HG02610 (cell line): ENCODE measurements around the gene PLK5.

ENCODE experiments used
- ATAC-seq: cut with Tn5 transposase; IDR thresholded peaks from one replicate; pipeline ENCODE4 v1.9.1; 2021; ENCODE audit warnings: mild to moderate bottlenecking, moderate library complexity; ENCODE audit not compliant: unreplicated experiment

Gene PLK5

DNA sequence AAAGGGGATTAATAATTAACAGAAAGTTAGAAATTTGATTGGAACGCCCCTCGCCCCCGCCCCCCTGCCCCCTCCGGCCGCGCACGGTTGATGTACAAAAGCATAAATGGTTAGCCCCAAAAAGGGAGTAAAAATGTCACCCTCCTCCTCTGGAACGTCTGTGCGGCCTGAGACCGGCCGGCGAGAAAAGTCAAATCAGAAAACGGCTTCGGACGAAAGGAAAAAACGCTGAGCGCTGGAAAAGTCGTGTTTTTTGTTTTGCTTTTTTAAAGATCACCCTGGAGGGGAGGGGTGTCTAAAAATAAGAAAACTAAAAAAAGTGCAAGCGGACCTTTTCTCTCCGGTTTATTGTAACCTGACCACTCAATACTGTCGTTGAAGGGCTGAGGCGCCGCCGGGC lies 31.1 kb downstream of the PLK5 start:
- no peak for ATAC-seq

GRCh38 chr19:1555487-1556389 lies 31.9 kb downstream of the PLK5 start:
- ATAC-seq = no peak

DNA sequence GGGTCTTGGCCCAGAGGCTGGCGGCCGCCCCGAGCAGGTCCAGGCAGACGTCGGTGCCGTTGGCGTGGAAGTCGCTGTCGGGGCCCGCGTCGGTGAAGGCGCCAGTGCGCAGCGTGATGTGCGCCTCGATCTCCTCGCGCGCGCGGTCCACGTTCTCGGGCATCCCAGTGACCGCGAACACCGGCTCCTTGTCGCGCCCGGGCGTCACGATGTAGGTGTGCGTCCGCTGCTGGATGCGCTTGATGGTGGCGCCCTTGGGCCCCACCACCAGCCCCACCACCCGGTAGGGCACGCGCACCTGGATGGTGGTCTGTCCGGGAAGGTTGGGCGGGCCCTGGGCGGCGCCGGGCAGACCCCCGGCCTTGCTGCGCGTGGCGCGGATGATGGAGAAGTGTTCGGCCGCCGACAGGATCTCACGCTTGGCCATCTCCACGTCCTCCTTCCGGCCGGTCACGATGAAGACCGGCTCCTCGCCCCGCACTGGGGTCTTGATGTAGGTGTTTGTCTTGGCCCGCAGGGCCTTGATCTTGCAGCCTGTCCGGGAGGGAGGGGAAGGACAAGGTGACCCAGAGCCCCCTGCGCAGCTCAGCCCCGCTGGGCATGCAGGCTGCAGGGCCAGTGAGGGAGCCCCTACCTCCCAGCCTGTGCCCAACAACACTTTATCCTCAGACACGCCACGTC lies 32.7 kb downstream of the PLK5 start:
- no peak for ATAC-seq

- no peak for ATAC-seq
Measured at GRCh38 chr19:1558552-1558951, 34.7 kb downstream of the PLK5 start.

GRCh38 chr19:1560286-1560882 lies 36.5 kb downstream of the PLK5 start:
- no peak for ATAC-seq

DNA sequence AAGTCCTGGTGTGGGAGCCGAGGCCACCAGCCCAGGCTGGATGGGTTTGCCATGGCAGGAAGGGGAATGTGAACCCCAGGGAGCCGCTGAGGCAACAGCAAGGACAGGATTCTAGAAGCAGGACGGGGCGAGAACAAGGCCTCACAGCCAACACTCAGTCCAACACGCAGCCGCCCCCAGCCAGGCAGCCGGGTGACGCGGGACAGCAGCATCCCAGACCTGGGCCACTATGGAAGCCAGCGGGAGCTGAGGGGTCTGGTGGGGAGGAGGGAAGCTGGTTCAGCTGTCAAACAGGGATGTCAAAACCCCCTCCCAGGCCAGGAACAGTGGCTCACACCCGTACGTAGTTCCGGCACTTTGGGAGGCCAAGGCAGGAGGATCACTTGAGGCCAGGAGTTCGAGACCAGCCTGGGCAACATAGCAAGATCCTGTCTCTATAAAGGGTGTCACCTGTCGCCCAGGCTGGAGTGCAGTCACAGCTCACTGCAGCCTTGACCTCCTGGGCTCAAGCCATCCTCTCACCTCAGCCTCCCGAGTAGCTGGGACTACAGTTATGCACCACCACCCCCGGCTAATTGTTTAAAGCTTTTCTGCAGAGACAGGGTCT lies 37.5 kb downstream of the PLK5 start:
- ATAC-seq = no peak

DNA sequence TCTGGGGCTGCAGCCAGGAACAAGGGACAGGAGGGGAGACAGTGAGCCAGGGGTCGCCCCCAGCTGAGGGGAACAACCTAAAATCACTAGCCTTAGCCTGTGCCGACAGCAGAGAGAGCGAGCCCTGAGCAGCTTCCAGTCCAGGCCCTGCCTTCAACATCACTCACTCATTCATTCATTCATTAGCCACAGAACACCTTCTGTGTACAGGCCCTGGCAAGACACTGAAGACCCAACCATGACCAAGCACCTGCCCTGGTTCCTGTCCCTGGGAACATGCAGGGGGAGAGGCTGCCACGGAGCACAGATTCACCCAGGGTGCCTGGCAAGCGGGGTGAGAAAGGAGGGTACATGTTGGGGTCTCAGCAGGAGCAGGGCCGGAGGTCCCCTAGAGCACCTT lies 39.4 kb downstream of the PLK5 start:
- ATAC-seq = no peak

DNA sequence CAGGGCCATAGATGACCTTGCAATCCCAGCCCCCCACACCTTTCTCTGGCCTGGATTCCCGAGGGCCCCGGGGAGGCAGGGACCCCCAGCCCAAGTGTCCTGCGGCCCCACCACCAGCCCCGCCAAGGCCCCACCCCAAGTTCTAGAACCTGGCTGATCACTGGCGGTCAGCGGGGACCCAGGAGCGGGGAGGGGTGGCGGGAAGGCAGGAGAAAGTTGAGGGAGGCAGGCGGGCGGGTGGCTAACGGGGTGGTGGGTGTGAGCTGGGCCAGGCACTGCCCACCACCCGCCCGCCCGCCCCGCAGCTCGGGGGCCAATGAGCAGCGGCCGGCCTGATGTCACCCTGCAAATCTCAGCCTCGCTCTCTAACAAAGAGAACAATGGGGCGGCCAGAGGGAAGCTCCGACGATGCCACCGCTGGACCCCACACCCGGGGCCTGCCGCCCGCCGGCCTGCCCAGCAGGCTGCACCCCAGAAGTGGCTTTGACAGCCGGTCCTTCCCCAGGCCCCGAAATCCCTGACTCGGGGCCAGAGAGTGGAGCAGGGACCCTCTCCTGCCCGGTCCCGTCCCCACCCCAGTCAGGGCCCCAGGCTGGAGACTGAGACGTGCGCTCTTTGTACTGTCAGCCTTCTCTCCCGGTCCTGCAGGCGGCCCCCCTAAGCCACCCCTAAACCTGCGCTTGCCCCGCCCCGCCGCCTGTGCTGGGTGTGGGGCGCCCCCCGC lies 42.7 kb downstream of the PLK5 start:
- ATAC-seq = no peak

DNA sequence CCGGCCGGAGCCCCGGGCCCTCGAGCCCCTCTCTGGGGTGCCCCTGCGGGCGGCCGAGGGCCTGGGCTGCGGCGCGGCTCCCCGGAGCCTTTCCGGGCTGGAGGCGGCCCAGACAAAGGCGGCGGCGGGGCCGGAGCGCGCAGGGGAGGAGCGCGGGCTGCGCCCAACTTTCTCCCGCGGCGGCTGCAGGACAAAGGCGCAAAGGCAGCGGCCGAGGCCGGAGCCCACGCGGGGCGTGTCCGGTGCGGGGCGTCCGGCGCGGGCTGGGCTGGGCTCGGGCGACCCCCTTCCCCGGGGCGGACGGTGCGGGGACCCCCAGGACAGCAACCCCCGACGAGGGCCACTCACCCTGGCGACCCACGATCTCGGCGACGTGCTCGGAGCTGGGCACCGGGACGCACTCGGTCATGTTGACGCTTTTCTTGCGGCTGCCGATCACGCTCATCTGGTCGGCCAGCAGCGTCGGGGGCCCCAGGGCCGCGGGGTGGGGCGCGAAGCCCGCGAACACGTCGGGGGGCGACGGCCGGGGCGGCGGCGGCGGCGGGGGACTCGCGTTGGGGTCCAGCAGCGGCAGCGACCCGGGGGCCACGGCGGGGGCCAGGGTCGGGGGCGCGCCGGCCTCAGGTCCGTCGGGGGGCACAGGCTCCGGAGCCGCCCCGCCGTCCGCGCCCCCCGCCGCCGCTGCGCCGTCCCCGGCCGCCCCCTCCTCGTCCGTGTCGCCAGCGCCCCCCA lies 43.4 kb downstream of the PLK5 start:
- no peak for ATAC-seq

GRCh38 chr19:1567848-1568227 lies 44.0 kb downstream of the PLK5 start:
- ATAC-seq = no peak

- ATAC-seq = peak; percentile 50
Measured at GRCh38 chr19:1568320-1569019, 44.6 kb downstream of the PLK5 start, which contains the start of gene MEX3D. Gene MEX3D, minus strand, starts transcription at chr19:1568325. Its CDS starts 267 bp downstream, at chr19:1568058.

GRCh38 chr19:1569997-1570396 lies 46.1 kb downstream of the PLK5 start:
- no peak for ATAC-seq

DNA sequence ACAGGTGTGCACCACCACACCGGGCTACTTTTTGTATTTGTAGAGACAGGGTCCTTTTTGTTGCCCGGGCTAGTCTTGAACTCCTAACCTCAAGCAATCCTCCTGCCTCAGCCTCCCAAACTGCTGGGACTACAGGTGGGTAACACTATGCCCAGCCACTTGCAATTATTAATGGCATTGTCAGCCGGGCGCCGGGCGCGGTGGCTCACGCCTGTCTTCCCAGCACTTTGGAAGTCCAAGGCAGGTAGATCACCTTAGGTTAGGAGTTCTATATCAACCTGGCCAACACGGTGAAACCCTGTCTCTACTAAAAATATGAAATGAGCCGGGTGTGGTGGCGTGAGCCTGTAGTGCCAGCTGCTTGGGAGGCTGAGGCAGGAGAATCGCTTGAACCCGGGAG lies 47.0 kb downstream of the PLK5 start:
- ATAC-seq = no peak

DNA sequence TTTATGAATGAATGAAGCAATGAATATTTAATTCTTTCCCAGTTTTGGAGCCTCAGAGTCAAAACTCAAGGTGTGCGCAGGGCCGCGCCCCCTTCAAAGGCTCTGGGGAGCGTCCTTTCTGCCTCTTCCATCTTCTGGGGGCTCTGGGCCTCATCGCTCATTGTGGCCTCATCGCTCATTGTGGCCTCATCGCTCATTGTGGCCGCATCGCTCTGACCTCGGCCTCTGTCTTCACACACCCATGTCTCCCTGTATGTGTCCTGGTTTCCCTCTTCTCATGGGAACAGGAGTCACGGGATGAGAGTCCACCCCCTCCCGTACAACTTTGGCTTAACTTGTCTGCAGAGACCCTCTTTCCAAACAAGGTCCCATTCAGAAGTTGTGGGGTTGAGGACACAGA lies 47.5 kb downstream of the PLK5 start:
- no peak for ATAC-seq

DNA sequence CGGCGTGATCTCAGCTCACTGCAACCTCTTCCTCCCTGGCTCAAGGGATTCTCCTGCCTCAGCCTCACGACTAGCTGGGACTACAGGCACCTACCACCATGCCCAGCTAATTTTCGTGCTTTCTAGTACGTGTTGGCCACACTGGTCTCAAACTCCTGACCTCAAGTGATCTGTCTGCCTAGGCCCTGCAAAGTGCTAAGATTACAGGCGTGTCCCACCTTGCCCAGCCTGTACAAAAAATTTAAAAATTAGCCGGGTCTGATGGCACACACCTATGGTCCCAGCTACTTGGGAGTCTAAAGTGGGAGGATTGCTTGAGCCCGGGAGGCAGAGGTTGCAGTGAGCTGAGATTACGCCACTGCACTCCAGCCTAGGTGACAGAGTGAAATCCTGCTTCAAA lies 48.9 kb downstream of the PLK5 start:
- no peak for ATAC-seq

GRCh38 chr19:1574354-1575136 lies 50.7 kb downstream of the PLK5 start:
- no peak for ATAC-seq

GRCh38 chr19:1575323-1576241 lies 51.7 kb downstream of the PLK5 start:
- ATAC-seq = no peak
